A172 (cell line): ENCODE measurements around the gene OPN1LW. TPM values are rescaled to one million over a fixed set of nuclear protein-coding genes. Genes with fewer than 3 reads are reported as not detected.
A peak's percentile ranks its signal among the peaks of the same experiment; 100 is the strongest.
"Not testable (repeated sequence)": the region's sequence is repeated elsewhere in the genome, so short reads cannot be mapped to it uniquely, and the experiment has no call there.

Experiments
- DNase-seq: peaks from one replicate; pipeline ENCODE4 v3.0.0-alpha.2; 2015; ENCODE audit warnings: low spot score
- total RNA-seq: library from RNA; depleted of rRNA; stranded (reverse); fragments of >200 nt; shearing (Covaris generic); gene quantifications from 2 replicates; pipeline ENCODE4 v1.2.3, GENCODE V29; 2014; rRNA removed

Gene OPN1LW
- total RNA-seq: not detected in 2 replicates

DNA sequence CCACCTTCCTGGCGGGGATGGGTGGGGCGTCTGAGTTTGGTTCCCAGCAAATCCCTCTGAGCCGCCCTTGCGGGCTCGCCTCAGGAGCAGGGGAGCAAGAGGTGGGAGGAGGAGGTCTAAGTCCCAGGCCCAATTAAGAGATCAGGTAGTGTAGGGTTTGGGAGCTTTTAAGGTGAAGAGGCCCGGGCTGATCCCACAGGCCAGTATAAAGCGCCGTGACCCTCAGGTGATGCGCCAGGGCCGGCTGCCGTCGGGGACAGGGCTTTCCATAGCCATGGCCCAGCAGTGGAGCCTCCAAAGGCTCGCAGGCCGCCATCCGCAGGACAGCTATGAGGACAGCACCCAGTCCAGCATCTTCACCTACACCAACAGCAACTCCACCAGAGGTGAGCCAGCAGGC lies at the start of gene OPN1LW:
Gene OPN1LW, plus strand, starts transcription at position 234 of the 400 bp plus-strand sequence. Its CDS starts 41 bp downstream, at position 275.
- DNase-seq: not testable (repeated sequence)

DNA sequence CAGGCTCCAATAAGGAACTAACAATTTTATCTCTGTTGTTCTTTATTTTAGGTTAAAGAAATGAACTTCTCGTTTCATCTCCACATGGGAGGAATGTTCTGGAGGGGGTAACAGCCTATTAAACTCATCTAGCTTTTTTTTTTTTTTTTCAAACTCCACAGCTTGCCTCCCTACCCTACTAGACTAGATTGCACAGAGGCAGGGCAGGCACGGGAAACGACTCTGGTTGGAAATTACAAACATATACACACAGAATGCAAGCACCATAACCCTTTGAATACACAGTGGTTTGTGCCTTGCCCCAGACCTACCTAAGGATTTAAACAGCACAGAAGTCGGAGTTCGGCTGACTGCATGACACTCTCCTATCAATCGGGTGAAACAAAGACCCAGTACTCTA lies 49.2 kb upstream of the OPN1LW start:
- no peak for DNase-seq

- peak; percentile 27 for DNase-seq
Measured at GRCh38 chrX:154096140-154097002, 47.7 kb upstream of the OPN1LW start.

GRCh38 chrX:154097003-154097588 lies 46.9 kb upstream of the OPN1LW start:
- peak; percentile 52 for DNase-seq

GRCh38 chrX:154097589-154098541 lies 46.2 kb upstream of the OPN1LW start, which contains the start of gene MECP2:
Gene MECP2, minus strand, starts transcription at chrX:154097717.
- DNase-seq: peak; percentile 91

- no peak for DNase-seq
Measured at GRCh38 chrX:154098551-154098950, 45.5 kb upstream of the OPN1LW start.

DNA sequence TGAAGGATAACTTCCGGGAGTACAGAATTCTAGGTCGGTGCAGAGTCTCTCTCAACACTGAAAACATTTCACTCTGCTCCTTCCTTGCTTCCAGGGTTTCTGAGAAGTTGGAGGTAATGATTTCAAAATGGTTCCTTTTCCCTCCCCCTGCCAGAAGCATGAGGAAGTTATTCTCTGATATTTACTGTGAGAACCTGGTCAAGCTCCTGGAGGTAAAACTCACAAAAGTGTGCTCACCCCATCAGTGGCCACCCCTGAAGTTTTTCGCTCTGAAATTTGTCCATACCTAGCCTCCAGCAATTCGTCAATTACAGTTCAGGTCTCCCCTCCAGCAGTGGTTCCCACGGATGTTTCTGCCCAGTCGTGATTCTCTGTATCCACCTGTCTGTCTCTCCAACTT lies 30.3 kb upstream of the OPN1LW start:
- no peak for DNase-seq

GRCh38 chrX:154114652-154115051 lies 29.4 kb upstream of the OPN1LW start:
- DNase-seq: no peak

DNA sequence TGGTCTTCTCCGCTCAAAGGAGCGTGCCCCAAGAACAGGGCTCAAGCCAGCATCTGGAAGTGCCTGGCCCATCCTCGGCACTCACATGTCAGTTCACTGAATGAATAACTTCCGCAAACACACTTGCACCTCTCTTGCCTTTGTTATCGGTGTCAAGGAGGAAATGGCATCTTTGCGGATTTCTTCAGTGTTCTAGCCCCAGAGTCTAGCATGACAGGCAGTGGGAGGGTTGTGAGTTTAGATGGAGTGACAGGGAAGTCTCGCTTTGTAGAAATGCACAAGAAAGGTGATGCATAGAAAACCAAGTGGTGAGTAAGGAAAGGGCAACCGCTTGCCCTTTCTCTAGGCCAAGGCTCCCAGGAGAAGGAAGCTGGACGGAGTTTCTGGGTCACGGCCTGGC lies 29.0 kb upstream of the OPN1LW start:
- no peak for DNase-seq

- no peak for DNase-seq
Measured at GRCh38 chrX:154115750-154116149, 28.3 kb upstream of the OPN1LW start.

- DNase-seq: no peak
Measured at GRCh38 chrX:154116426-154117211, 27.4 kb upstream of the OPN1LW start.

- DNase-seq: no peak
Measured at GRCh38 chrX:154117566-154117965, 26.5 kb upstream of the OPN1LW start.

DNA sequence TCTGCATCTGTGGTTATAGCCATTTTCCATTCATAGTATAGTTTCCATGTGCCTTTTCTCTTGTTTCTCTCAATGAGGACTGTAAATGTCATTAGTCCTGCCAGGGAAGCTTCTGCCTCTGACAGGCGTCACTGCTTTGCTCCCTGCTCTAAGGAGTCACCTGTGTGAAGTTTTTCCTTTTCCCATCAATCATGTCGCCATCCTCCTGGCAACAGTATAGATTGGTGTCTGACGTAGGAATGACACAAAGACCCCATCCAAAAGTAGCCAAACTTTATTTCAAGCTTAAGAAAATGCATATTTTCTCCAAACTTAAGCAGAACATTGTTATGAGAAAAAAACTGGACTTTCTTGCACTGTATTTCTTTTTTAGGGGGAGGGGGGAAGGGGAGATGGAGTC lies 23.5 kb upstream of the OPN1LW start:
- no peak for DNase-seq

- DNase-seq: no peak
Measured at GRCh38 chrX:154121207-154121606, 22.8 kb upstream of the OPN1LW start.

DNA sequence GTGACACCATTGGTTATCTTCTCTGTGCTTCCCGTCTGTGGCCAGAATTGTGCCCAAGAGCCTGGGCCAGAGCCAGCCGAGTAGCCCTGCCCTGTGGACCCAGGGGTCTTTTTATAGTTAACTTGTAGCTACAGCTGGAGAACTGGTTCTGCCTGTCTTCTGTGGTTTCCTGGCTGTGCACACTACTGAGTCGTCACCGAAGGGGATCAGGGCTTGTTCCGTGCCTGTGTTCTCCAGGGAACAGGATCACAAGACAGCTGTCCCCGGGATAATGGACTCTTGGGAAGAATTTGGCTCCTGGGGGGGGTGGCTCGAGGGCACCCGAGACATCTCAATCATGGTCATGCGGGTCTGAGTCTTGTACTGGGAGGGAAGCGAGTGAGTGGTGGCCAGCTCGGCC lies 22.1 kb upstream of the OPN1LW start:
- DNase-seq: no peak

- peak; percentile 76 for DNase-seq
Measured at GRCh38 chrX:154123241-154124219, 20.5 kb upstream of the OPN1LW start.

GRCh38 chrX:154125391-154126040 lies 18.5 kb upstream of the OPN1LW start:
- no peak for DNase-seq

DNA sequence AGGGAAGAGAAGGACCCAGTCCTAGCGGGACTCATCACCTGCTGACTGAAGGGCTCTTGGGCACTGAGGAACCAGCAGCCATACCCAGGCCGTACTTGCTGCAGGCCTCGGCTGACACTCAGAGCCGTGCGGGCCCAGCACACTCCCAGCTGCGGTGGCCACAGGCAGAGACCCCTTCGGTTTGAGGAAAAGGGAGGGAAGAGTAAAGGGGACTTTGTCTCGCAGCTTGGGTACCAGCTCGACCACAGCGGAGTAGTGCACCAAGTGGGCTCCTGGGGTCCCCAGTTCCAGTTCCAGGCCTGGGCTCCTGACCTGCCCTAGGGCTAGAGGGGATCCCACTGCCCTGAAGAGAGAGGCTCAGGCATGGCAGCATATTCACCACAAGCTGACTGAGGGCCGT lies 17.9 kb upstream of the OPN1LW start:
- DNase-seq: no peak

DNA sequence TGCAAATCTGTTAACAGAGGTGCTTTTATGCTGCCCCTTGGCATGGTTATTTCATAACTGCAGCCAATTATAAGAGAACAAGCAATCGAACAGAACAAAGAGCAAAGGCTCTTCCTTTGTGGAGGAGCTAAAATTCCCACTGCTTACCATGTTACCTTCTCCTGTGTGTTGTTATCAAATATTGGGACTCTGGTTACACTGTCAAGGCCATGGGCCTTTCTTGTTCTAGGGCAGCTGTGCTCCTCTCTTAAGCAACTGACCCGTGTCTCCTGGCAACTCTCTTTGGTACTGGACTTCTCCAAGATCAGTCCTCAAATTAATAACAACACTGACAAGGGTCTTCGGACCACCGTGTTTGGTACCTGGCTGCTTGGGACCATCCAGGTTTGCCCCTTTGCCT lies 12.1 kb upstream of the OPN1LW start:
- no peak for DNase-seq
